GM08714 (cell line): ENCODE data around the gene GFOD1.

ENCODE experiments used
- H3K4me3 ChIP-seq: fragments of 200-500 bp; sonication (Bioruptor generic); 2 replicates; pipeline ENCODE4 v1.5.1; 2014; ENCODE audit warnings: mild to moderate bottlenecking, low read length, inconsistent platforms
- ZNF274 ChIP-seq: IDR thresholded peaks from 2 replicates; pipeline ENCODE4 v1.6.1; 2012; ENCODE audit warnings: mild to moderate bottlenecking, low read depth, low read length

GFOD1 gene

GRCh38 chr6:13484827-13485226 lies 2.6 kb downstream of the GFOD1 start:
- TF ChIP-seq ZNF274: no peak
- peak overlapping the region; percentile 87 for H3K4me3 ChIP-seq

DNA sequence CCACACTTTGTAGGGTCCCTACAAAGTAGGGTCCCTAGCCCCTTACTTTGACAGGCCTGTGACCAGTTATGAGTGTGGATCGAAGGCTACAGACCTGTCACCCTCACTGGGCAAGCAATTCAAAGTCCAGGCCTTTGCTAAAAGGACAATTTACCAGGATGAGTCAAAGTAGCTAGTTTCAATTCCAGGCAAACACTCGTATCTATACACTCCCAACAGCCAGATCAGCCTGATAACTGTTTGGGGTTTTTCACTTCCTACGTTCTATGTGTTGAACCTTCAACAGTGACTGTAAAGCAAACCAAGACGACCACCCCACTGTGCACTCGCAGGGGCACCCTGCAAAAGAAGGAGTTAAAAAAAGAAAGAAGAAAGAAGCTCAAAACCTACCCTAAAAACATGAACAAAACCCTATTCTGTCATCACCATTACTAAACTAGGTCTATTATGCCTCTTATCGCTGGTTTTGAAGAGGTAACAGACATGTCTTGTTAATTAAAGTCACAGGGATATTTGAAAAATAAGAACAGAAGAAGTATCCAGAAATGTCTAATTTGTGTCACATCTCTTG lies 3.2 kb downstream of the GFOD1 start:
- TF ChIP-seq ZNF274: no peak
- peak overlapping the region; percentile 87 for H3K4me3 ChIP-seq

DNA sequence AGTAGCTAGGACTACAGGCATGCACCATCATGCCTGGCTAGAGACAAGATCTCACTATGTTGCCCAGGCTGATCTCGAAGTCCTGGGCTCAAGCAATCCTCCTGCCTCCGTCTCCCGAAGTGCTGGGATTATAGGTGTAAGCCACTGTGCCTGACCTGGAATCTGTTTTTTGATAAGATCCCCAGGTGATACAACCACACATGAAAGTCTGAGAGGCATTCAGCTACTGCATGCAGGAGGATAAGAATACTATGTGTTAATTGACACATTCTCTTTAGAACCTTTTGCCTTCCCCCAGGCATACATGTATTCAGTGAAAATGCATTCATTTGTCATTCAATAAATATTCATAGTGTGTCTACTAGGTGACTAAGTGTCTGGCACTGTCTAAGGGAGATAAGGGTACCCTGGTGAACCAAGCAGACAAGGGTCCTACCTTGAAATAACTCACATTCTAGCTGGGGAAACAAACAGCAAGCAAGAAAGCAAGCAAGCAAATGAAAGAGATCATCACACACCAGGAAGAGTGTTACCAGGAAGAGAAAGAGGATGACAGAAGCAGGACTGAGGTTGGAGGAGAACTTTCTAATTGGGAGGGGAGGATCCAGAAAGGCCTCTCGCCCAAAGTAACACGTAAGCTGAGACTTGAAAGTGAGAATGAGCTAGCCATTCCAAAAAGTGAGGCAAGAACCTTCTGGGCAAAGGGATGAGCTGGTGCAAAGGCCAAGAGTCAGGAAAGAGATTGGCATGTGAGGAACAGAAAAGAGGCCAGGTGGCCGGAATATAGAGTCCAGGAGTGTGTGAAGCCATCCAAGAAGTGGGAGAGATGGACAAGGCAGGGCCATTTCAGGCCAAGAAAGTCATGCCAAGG lies 6.5 kb downstream of the GFOD1 start:
- no peak overlapping the region for H3K4me3 ChIP-seq
- TF ChIP-seq ZNF274: no peak

GRCh38 chr6:13479971-13480434 lies 7.4 kb downstream of the GFOD1 start:
- TF ChIP-seq ZNF274: no peak
- no peak overlapping the region for H3K4me3 ChIP-seq

GRCh38 chr6:13479206-13479800 lies 8.1 kb downstream of the GFOD1 start:
- no peak for TF ChIP-seq ZNF274
- H3K4me3 ChIP-seq: no peak overlapping the region

DNA sequence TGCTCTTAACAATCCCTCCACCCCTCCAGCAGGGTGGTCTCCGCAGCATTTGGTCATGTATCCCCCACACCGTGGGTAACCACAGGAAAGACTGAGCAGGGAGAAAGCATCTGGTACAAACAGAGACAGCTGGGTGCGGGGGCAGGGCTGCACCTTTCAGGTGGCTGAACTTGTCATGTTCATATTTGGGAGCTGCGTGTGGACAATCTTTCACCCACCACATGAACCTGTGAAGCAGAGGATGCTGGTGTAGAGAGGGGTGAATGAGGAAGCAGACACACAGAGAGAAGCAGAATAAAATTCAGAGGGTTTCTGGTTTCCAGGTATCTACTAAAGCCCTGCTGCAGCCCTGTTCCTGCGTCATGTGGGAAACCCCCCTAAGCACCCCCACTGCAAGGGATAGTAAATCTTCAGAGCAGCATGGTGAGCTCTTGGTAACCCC lies 8.9 kb downstream of the GFOD1 start:
- H3K4me3 ChIP-seq: no peak overlapping the region; the same call in 1 of the 2 replicates
- no peak for TF ChIP-seq ZNF274

DNA sequence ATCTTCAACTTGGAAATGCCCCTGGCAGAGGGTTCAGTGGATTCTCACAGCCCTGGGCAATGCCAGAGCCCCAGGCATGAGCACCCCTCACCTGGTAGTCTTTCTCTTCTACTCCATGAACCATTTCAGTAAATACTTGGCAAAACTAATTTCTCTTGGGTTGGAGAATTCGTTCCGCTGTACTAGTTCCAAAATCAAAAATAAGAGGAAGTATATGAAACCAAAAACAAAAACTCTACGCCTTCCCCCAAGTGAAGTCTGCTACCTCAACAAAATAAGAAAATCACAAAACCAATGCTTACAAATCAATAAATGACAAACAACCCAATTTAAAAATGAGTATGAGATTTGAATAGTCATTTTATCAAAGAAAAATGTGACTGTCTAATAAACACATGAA lies 12.6 kb downstream of the GFOD1 start:
- no peak for TF ChIP-seq ZNF274
- no peak overlapping the region for H3K4me3 ChIP-seq

GRCh38 chr6:13474360-13474759 lies 13.0 kb downstream of the GFOD1 start:
- no peak for TF ChIP-seq ZNF274
- H3K4me3 ChIP-seq: no peak overlapping the region

- no peak overlapping the region for H3K4me3 ChIP-seq
- TF ChIP-seq ZNF274: no peak
Observed at GRCh38 chr6:13473768-13474165, 13.6 kb downstream of the GFOD1 start.

GRCh38 chr6:13472976-13473767 lies 14.2 kb downstream of the GFOD1 start:
- no peak overlapping the region for H3K4me3 ChIP-seq
- TF ChIP-seq ZNF274: no peak

- H3K4me3 ChIP-seq: no peak overlapping the region
Observed at GRCh38 chr6:13472099-13472498, 15.3 kb downstream of the GFOD1 start.

DNA sequence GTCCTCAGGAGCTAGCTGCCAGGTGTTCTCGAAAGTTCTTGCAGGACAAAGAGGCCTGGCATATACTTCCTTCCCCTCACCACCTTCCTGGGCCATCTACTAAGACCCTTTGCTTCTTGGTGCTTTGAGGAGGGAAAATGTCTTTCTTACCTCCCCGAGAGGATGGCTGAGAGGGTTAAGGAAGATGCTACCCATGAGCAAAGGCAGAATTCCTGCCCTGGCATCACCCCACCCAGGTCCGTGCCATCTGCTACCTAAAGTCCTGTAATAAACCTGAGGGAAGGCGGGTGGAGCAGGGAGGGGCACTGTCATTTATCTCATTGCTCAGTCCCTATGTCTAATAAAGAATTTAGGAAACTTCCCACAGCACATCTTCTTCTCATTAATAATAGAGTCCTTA lies 16.2 kb downstream of the GFOD1 start:
- TF ChIP-seq ZNF274: no peak
- H3K4me3 ChIP-seq: no peak overlapping the region

More at GRCh38 chr6:13472099-13472498, 15.3 kb downstream of the GFOD1 start:
- no peak for TF ChIP-seq ZNF274

GRCh38 chr6:13470238-13471140 lies 16.9 kb downstream of the GFOD1 start:
- no peak for TF ChIP-seq ZNF274
- H3K4me3 ChIP-seq: no peak overlapping the region
